Sigmoid colon (tissue), 4 donors: ENCODE measurements around the gene HGS.

Source experiments
- POLR2A ChIP-seq, 2 donors: fragments of 450-650 bp; IDR thresholded peaks; one replicate each; pipeline ENCODE4 v1.6.1; 2016; ENCODE audit warnings: antibody characterized with exemption in 2 of 2, mild to moderate bottlenecking in 2 of 2, moderate library complexity in 2 of 2
- POLR2AphosphoS5 ChIP-seq, 4 donors: sonication (generic); formaldehyde crosslinking; IDR thresholded peaks; one replicate each; pipeline ENCODE4 v1.6.1; 2017; ENCODE audit warnings: antibody characterized with exemption in 4 of 4
- TF ChIP-seq, protein P1 (sequence below), 4 experiments: fragments of 450-650 bp in 3 of 4; fragments of 200-600 bp in 1 of 4; IDR thresholded peaks; one replicate each; pipeline ENCODE4 v1.5.1; 2016 to 2019; ENCODE audit warnings: antibody characterized with exemption in 4 of 4, mild to moderate bottlenecking in 3 of 4, moderate library complexity in 2 of 4

DNA sequence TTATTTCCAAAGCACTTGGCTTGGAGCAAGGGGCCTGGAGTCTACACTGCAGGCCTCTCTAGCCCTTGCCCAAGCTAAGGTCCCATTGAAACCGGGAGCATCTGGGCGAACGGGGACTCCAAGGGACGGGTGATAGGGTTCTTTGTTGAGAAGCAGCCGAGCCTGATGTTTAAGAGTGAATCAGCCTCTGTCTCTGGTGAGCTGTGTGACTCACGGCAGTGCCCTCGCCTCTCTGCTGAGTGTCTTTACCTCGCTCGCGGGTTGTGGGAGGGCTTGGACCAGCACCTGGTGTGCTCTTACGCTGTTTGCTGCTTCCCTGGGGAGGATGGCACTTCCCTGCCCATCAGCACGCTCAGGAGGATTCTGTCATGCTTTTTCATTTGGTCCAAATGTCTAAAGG is 1.3 kb downstream of the HGS start:
- no peak for TF ChIP-seq POLR2AphosphoS5 (IDR thresholded peaks at IDR 0.05)
- TF ChIP-seq, protein P1, sequence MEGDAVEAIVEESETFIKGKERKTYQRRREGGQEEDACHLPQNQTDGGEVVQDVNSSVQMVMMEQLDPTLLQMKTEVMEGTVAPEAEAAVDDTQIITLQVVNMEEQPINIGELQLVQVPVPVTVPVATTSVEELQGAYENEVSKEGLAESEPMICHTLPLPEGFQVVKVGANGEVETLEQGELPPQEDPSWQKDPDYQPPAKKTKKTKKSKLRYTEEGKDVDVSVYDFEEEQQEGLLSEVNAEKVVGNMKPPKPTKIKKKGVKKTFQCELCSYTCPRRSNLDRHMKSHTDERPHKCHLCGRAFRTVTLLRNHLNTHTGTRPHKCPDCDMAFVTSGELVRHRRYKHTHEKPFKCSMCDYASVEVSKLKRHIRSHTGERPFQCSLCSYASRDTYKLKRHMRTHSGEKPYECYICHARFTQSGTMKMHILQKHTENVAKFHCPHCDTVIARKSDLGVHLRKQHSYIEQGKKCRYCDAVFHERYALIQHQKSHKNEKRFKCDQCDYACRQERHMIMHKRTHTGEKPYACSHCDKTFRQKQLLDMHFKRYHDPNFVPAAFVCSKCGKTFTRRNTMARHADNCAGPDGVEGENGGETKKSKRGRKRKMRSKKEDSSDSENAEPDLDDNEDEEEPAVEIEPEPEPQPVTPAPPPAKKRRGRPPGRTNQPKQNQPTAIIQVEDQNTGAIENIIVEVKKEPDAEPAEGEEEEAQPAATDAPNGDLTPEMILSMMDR (IDR thresholded peaks at IDR 0.05): no peak
- TF ChIP-seq POLR2A (IDR thresholded peaks at IDR 0.05): no peak
